Activated naive CD8-positive, alpha-beta T cell treated with anti-CD3 and anti-CD28 coated beads for 36 hours (primary cell): ENCODE results near the gene ZSCAN12. TPM values are rescaled to one million over a fixed set of nuclear protein-coding genes. Genes with fewer than 3 reads are reported as not detected.

Experiments used
- DNase-seq: peaks from one replicate; pipeline ENCODE4 v3.0.0; 2021
- H3K27ac Mint-ChIP-seq: one replicate; pipeline ENCODE4 v1.8.0; 2022; ENCODE audit warnings: mild to moderate bottlenecking, moderate library complexity, mixed read lengths
- H3K27me3 Mint-ChIP-seq: one replicate; pipeline ENCODE4 v1.8.0; 2022; ENCODE audit warnings: mild to moderate bottlenecking, mixed read lengths
- H3K36me3 Mint-ChIP-seq: one replicate; pipeline ENCODE4 v1.8.0; 2021; ENCODE audit warnings: mild to moderate bottlenecking, mixed read lengths
- H3K4me1 Mint-ChIP-seq: one replicate; pipeline ENCODE4 v1.8.0; 2021; ENCODE audit warnings: mixed read lengths
- H3K4me3 Mint-ChIP-seq: one replicate; pipeline ENCODE4 v1.8.0; 2022; ENCODE audit warnings: mild to moderate bottlenecking, moderate library complexity, mixed read lengths
- H3K9me3 Mint-ChIP-seq: one replicate; pipeline ENCODE4 v1.8.0; 2022; ENCODE audit warnings: mixed read lengths
- total RNA-seq, 2 experiments: library from RNA; stranded (reverse); gene quantifications; one replicate each; pipeline ENCODE4 v1.2.3, GENCODE V29; 2021

ZSCAN12 gene
- total RNA-seq, 2 experiments from 2014 or later: 6.8 to 7.2 TPM

DNA sequence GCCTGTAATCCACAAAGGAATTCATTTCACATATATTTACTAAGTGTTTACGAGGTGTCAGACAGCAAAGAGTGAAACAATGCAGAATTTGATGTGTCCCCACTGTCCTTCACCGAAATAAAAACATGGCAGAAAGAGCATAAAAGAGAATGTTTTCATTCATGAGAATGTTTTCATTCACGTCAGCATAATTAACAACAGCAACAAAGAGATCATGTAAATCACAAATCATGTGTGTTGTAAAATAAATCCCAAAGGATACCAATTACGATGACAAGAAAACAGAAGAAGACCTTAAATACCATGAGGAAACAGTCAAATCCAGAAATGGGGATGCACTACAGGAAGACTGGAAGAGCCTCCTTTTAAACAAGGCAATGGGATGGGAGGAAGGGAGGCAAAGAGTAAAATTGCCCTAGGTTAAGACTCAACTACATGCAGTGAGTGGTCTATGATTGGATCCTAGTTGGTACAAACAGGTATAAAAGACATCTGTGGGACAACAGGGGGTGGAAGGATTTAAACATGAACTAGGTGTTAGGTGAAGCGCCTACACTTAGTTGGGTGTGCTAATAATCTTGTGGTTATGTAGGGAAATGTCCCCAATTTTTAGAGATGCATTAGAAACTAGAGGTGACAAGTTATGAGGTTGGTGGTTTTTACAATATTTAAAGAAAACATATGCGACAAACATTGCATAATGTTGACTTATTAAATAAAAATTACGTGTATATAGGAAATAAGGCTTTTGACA, 65.1 kb downstream of the ZSCAN12 start:
- Mint-ChIP-seq H3K4me3 (no peak overlapping the region), H3K9me3 (peaks cover 3% of the 10 kb centered on the region), H3K27me3 (no peaks in the 10 kb centered on the region), H3K36me3 (peaks cover under 1% of the 10 kb centered on the region), H3K4me1 (peaks cover 2% of the 10 kb centered on the region), H3K27ac (no peak overlapping the region)
- DNase-seq: no peak

DNA sequence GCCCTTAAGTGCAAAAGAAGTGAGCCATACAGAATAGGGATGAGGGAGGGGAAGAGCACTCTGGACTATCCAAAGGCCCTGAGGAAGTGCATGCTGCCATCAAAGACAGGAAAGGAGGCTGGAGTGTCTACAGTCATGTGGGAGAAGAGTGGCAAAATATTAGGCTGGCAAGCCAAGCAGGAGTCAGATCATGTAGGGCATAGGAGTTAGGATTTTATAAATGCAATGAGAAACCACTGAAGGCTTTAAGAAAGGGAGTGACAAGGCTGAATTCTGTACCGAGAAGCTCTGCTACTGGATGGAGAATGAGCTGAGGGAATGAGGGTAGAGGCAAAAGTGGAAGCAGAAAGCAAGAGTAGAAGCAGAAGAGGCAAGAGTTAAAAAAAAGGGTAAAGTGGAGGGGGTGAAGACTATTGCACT, 65.9 kb downstream of the ZSCAN12 start:
- Mint-ChIP-seq H3K27ac (peak overlapping the region; percentile 43), H3K4me3 (no peak overlapping the region), H3K9me3 (peaks cover 9% of the 10 kb centered on the region), H3K27me3 (no peaks in the 10 kb centered on the region), H3K4me1 (peaks cover 2% of the 10 kb centered on the region), H3K36me3 (peaks cover 8% of the 10 kb centered on the region)
- DNase-seq: no peak

DNA sequence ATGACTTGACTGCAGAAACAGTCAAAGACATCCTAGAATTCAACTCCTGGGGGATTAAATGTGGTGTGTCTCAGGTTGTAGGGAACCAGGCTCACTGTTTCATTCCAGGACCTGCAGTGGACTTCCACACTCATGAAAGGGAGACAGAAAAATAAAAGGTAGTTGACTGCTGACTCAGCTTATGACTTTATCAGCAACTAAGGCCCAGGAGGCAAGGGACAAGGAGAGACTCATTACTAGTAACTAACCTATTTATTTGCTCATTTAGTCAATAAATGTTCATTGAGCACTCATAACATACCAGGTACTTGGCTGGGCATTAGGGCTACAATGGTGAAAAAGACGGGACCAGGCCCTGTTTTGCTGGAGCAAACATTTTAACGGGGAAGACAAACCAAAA, 66.5 kb downstream of the ZSCAN12 start:
- Mint-ChIP-seq H3K4me3 (no peak overlapping the region), H3K27me3 (no peaks in the 10 kb centered on the region), H3K27ac (no peak overlapping the region), H3K4me1 (peaks cover 2% of the 10 kb centered on the region), H3K36me3 (peaks cover 10% of the 10 kb centered on the region), H3K9me3 (peaks cover 9% of the 10 kb centered on the region)
- no peak for DNase-seq

DNA sequence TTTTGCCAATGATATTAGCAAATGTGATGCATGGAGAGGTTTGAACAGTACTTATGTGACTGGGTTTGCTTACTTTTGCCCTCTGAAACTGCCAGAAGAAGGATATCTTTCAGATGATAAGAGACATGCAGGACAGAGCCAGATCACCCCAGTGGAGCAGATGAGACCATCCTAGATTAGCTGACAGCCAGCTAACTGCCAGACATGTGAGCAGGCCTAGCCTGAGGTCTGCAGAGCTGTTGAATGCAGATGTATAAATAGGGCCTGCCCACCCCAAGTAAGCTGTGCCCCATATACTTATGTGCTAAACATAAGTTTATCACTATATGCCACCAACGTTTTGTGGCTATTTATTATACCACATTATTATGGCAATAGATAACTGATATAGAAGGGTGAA, 69.5 kb downstream of the ZSCAN12 start:
- H3K36me3 Mint-ChIP-seq: peaks cover 35% of the 10 kb centered on the region

More for the DNA sequence above, 69.5 kb downstream of the ZSCAN12 start:
- H3K4me1 Mint-ChIP-seq: peaks cover 2% of the 10 kb centered on the region
- H3K27ac Mint-ChIP-seq: no peak overlapping the region
- no peaks in the 10 kb centered on the region for H3K27me3 Mint-ChIP-seq
- no peak overlapping the region for H3K4me3 Mint-ChIP-seq
- no peak for DNase-seq
- peaks cover 30% of the 10 kb centered on the region for H3K9me3 Mint-ChIP-seq

Other genes with a start within 250 kb of the ZSCAN12 start
- gene ZSCAN9, start 174.5 kb downstream of the ZSCAN12 start, total RNA-seq: 1 to 10 TPM; 4.3 to 5.2 TPM
- 1 to 10 TPM; 4.5 to 5.0 TPM for gene ZKSCAN4, start 147.5 kb downstream of the ZSCAN12 start, total RNA-seq
- under 1 TPM; 0.46 to 0.64 TPM for gene NKAPL, start 140.4 kb downstream of the ZSCAN12 start, total RNA-seq
- 1 to 10 TPM; 5.2 to 5.8 TPM for gene ZSCAN26, start 132.6 kb downstream of the ZSCAN12 start, total RNA-seq
- gene PGBD1, start 118.2 kb downstream of the ZSCAN12 start, total RNA-seq: 1 to 10 TPM; 3.4 to 3.8 TPM
- gene ZSCAN31, start 63.6 kb downstream of the ZSCAN12 start, total RNA-seq: 1 to 10 TPM; 2.5 to 3.0 TPM
- gene ZKSCAN3, start 49.8 kb downstream of the ZSCAN12 start, total RNA-seq: 1 to 10 TPM; 1.8 TPM
- 1 to 10 TPM; 1.3 to 1.6 TPM for gene ZSCAN23, start 43.7 kb upstream of the ZSCAN12 start, total RNA-seq
- not detected for gene GPX6, start 116.0 kb upstream of the ZSCAN12 start, total RNA-seq
- gene GPX5, start 126.1 kb upstream of the ZSCAN12 start, total RNA-seq: not detected